Panc1 (cell line): ENCODE measurements around the gene FAM81A.

Experiments
- CTCF ChIP-seq: fragments of 450-650 bp; IDR thresholded peaks from 2 replicates; pipeline ENCODE4 v1.5.1; 2017; ENCODE audit warnings: mild to moderate bottlenecking
- SIN3A ChIP-seq: IDR thresholded peaks from 2 replicates; pipeline ENCODE4 v1.6.1; 2012; ENCODE audit warnings: low read depth, mild to moderate bottlenecking, low read length, moderate library complexity, borderline replicate concordance; ENCODE audit not compliant: insufficient read depth

DNA sequence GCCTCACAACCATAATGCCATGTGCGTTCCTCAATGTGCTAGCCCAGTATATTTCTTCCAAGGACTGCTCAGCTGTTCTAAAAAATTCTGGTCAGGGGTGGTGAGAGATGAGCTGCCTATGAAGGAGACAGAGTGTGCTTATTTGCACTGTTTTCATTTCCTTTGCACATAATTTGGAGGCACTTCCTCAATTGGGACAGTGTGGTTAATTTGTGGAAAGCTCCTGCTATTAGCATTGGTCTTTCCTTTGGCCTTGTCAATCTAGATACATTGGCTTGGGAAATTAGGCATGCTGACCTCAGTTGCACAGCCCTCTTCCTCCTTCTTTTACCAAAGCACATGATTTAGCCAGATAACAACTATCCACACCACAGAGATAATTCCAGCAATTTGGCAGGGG lies 9.4 kb downstream of the FAM81A start:
- TF ChIP-seq CTCF (no peak), SIN3A (no peak)
